C4-2B (cell line): Measurements from ENCODE around the gene SNX24.

Source experiments
- H3K27ac ChIP-seq: fragments of 450-650 bp; 2 replicates; pipeline ENCODE4 v1.5.1; 2017
- CTCF ChIP-seq: fragments of 450-650 bp; conservative IDR thresholded peaks from 2 replicates; pipeline ENCODE4 v1.5.1; 2017; ENCODE audit warnings: mild to moderate bottlenecking
- ZFX ChIP-seq: fragments of 450-650 bp; IDR thresholded peaks from 2 replicates; pipeline ENCODE4 v1.6.1; 2017

SNX24 gene

GRCh38 chr5:122997294-122997693 is 151.9 kb downstream of the SNX24 start:
- no peak overlapping the region for H3K27ac ChIP-seq
- TF ChIP-seq ZFX (no peak), CTCF (no peak)

- peak; percentile 93 for TF ChIP-seq CTCF
- TF ChIP-seq ZFX, result no peak
- H3K27ac ChIP-seq, result no peak overlapping the region
Observed at GRCh38 chr5:122999947-123000563, 154.6 kb downstream of the SNX24 start.

GRCh38 chr5:123000731-123001130 is 155.3 kb downstream of the SNX24 start:
- no peak overlapping the region for H3K27ac ChIP-seq
- no peak for TF ChIP-seq ZFX
- no peak for TF ChIP-seq CTCF

- H3K27ac ChIP-seq, result no peak overlapping the region
- TF ChIP-seq CTCF (no peak), ZFX (no peak)
Observed at GRCh38 chr5:123001808-123002207, 156.4 kb downstream of the SNX24 start.

GRCh38 chr5:123007182-123007581 is 161.8 kb downstream of the SNX24 start:
- TF ChIP-seq ZFX, result no peak
- no peak for TF ChIP-seq CTCF

GRCh38 chr5:123007754-123008153 is 162.3 kb downstream of the SNX24 start:
- no peak overlapping the region for H3K27ac ChIP-seq
- TF ChIP-seq ZFX, result no peak
- TF ChIP-seq CTCF, result no peak

More at GRCh38 chr5:123007182-123007581, 161.8 kb downstream of the SNX24 start:
- no peak overlapping the region for H3K27ac ChIP-seq

- no peak overlapping the region for H3K27ac ChIP-seq
- TF ChIP-seq CTCF (no peak), ZFX (no peak)
Observed at GRCh38 chr5:123012321-123012720, 166.9 kb downstream of the SNX24 start.
